Spleen (tissue), 11 donors: ENCODE results near the gene PDE1A. TPM values are rescaled to one million over a fixed set of nuclear protein-coding genes. Genes with fewer than 3 reads are reported as not detected.

ENCODE experiments used
- DNase-seq: peaks from one replicate; pipeline ENCODE4 v3.0.0-alpha.2; 2020
- H3K27ac ChIP-seq, 8 donors: fragments of 200-600 bp; sonication (generic) in 7 of 8; 1 replicate in 4 of 8; 2 replicates in 4 of 8; pipeline versions ENCODE4 v1.5.0 to v1.8.0; 2016 to 2021; ENCODE audit warnings: inconsistent platforms in 4 of 8, mild to moderate bottlenecking in 4 of 8, moderate library complexity in 1 of 8
- H3K27me3 ChIP-seq, 7 donors: fragments of 200-600 bp; sonication (generic) in 6 of 7; replicated peaks in 1 of 7; 1 replicate in 4 of 7; 2 replicates in 3 of 7; pipeline versions ENCODE4 v1.5.0 to v1.8.0; 2016 to 2021; ENCODE audit warnings: inconsistent platforms in 3 of 7, mild to moderate bottlenecking in 1 of 7
- H3K36me3 ChIP-seq, 6 donors: fragments of 200-600 bp; sonication (generic) in 5 of 6; 1 replicate in 4 of 6; 2 replicates in 2 of 6; pipeline versions ENCODE4 v1.5.0 to v1.8.0; 2016 to 2021; ENCODE audit warnings: inconsistent platforms in 2 of 6
- H3K4me1 ChIP-seq, 6 donors: fragments of 200-600 bp; sonication (generic) in 5 of 6; 1 replicate in 3 of 6; 2 replicates in 3 of 6; pipeline versions ENCODE4 v1.5.0 to v1.8.0; 2016 to 2021; ENCODE audit warnings: inconsistent platforms in 3 of 6
- H3K4me3 ChIP-seq, 8 donors: fragments of 200-600 bp; sonication (generic) in 7 of 8; 1 replicate in 4 of 8; 2 replicates in 4 of 8; pipeline versions ENCODE4 v1.5.0 to v1.8.0; 2016 to 2021; ENCODE audit warnings: inconsistent platforms in 4 of 8, mild to moderate bottlenecking in 4 of 8, moderate library complexity in 2 of 8
- H3K9me3 ChIP-seq, 8 donors: fragments of 200-600 bp; sonication (generic) in 7 of 8; 1 replicate in 4 of 8; 2 replicates in 4 of 8; pipeline versions ENCODE4 v1.5.0 to v1.8.0; 2016 to 2021; ENCODE audit warnings: inconsistent platforms in 4 of 8
- CTCF ChIP-seq, 11 experiments: fragments of 200-600 bp in 7 of 11; fragments of 450-650 bp in 4 of 11; sonication (generic) in 4 of 11; IDR thresholded peaks in 8 of 11; conservative IDR thresholded peaks in 3 of 11; 1 replicate in 7 of 11; 2 replicates in 4 of 11; pipeline versions ENCODE4 v1.4.0 to v1.8.0; 2016 to 2021; ENCODE audit warnings: antibody characterized with exemption in 11 of 11, inconsistent platforms in 4 of 11, mild to moderate bottlenecking in 1 of 11
- POLR2A ChIP-seq, 3 donors: fragments of 450-650 bp; IDR thresholded peaks; one replicate each; pipeline ENCODE4 v1.5.1; 2017; ENCODE audit warnings: antibody characterized with exemption in 3 of 3, mild to moderate bottlenecking in 1 of 3
- POLR2AphosphoS5 ChIP-seq, 3 donors: sonication (generic); formaldehyde crosslinking; IDR thresholded peaks; one replicate each; pipeline ENCODE4 v1.5.1; 2017; ENCODE audit warnings: antibody characterized with exemption in 3 of 3
- WGBS, 5 donors: extraction: QIAGEN DNeasy Blood & Tissue Kit in 3 of 5; methylation state at CpG; one replicate each; pipeline versions ENCODE4 v1.1.5 to v1.1.7; 2013 to 2018; 5-methylcytosine and 5-hydroxymethylcytosine counted together
- intact Hi-C: fragments of 100-400 bp; cut with DNase I; formaldehyde crosslinking; loops from one replicate; pipeline ENCODE4 v1.15.0; 2023; ENCODE audit warnings: low total_unique reads
- polyA plus RNA-seq, 3 donors: library from polyadenylated mRNA; stranded (reverse); fragments of 200-250 nt; gene quantifications; one replicate each; pipeline ENCODE4 v1.2.1, GENCODE V29; 2013
- total RNA-seq, 7 donors: library from RNA; depleted of rRNA in 3 of 7; stranded (reverse); fragments of >200 nt in 3 of 7; fragmentation: NEBNext Ultra II Directional in 4 of 7; extraction: Animal tissue kit (Norgen Biotek cat#: 25700) in 4 of 7; gene quantifications; one replicate each; pipeline versions ENCODE4 v1.1.0 to v1.2.1, GENCODE V29; 2016 to 2021
- donor health status: healthy with polysubstance abuse.
- donor health status: DM: no; HTN: no; CAD: no; lungs with moderate emphysema.
- donor health status: DM: no; HTN: no; CAD: no.
- donor health status: Bipolar disorder and iron deficiency.
- donor health status: healthy.
- donor health status: DM: no; HTN: no; CAD: no.
- donor health status: DM: yes; HTN: yes; CAD: no.

The PDE1A gene
- total and polyA plus RNA-seq, 10 donors: 1.5 to 7.8 (median 2.8) TPM

- DNase-seq: no peak
- no peak for TF ChIP-seq POLR2AphosphoS5 (IDR thresholded peaks at IDR 0.05)
- TF ChIP-seq CTCF (IDR thresholded peaks at IDR 0.05 in 8 of 11, conservative IDR thresholded peaks at IDR 0.05 in 3 of 11): no peak
- TF ChIP-seq POLR2A (IDR thresholded peaks at IDR 0.05): no peak
- H3K4me1 ChIP-seq: no peaks in the 10 kb centered on the region
- WGBS, 5 donors: 62 to 87% (median 65%) methylated on average over 2 of the region's 2 CpGs
- no peak overlapping the region for H3K27ac ChIP-seq
- H3K9me3 ChIP-seq: no peaks in the 10 kb centered on the region
- no peaks in the 10 kb centered on the region for H3K27me3 ChIP-seq
- no peak overlapping the region for H3K4me3 ChIP-seq
- H3K36me3 ChIP-seq: no peaks in the 10 kb centered on the region
- intact Hi-C loops: no loop called here
These were observed 197.5 kb downstream of the PDE1A start for GRCh38 chr2:182229297-182229696.

GRCh38 chr2:182228741-182229140, 198.1 kb downstream of the PDE1A start:
- no peak for TF ChIP-seq POLR2A (IDR thresholded peaks at IDR 0.05)
- TF ChIP-seq CTCF (IDR thresholded peaks at IDR 0.05 in 8 of 11, conservative IDR thresholded peaks at IDR 0.05 in 3 of 11): no peak
- no peak for TF ChIP-seq POLR2AphosphoS5 (IDR thresholded peaks at IDR 0.05)
- Histone ChIP-seq H3K9me3 (no peaks in the 10 kb centered on the region), H3K4me3 (no peak overlapping the region), H3K27me3 (no peaks in the 10 kb centered on the region), H3K4me1 (no peaks in the 10 kb centered on the region), H3K27ac (no peak overlapping the region), H3K36me3 (no peaks in the 10 kb centered on the region)
- no peak for DNase-seq
- intact Hi-C loops: no loop called here
- 74 to 96% (median 85%) methylated on average over 2 of the region's 2 CpGs for WGBS, 5 donors

DNA sequence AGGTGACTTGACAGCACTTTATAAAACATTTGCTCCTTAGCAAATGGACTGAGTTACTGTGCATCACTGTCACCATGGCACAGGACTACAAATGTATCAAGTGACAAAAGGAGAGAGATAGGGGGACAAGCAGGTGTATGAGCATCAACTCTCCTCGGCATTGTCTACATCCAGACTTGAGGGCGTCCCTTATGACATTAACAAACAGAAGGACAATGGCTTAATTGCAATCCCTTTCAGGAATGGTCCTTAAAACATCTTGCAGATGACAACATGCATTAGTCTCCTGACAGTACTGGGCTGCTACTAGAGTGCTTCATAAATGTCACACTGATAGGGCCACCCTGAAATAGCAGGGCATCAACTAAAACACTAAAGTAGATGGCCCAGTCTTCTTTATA, 198.8 kb downstream of the PDE1A start:
- intact Hi-C loops: no loop called here
- no peaks in the 10 kb centered on the region for H3K4me1 ChIP-seq
- WGBS, 5 donors: 40 to 78% (median 66%) methylated on average over 2 of the region's 2 CpGs

GRCh38 chr2:182226807-182227206, 200.0 kb downstream of the PDE1A start:
- H3K27me3 ChIP-seq: no peaks in the 10 kb centered on the region
- no peaks in the 10 kb centered on the region for H3K36me3 ChIP-seq
- intact Hi-C loops: no loop called here
- H3K4me3 ChIP-seq: no peak overlapping the region
- no peak for DNase-seq
- no peak overlapping the region for H3K27ac ChIP-seq
- no peaks in the 10 kb centered on the region for H3K4me1 ChIP-seq
- H3K9me3 ChIP-seq: no peaks in the 10 kb centered on the region
- no peak for TF ChIP-seq POLR2AphosphoS5 (IDR thresholded peaks at IDR 0.05)
- TF ChIP-seq CTCF (IDR thresholded peaks at IDR 0.05 in 8 of 11, conservative IDR thresholded peaks at IDR 0.05 in 3 of 11): no peak
- no peak for TF ChIP-seq POLR2A (IDR thresholded peaks at IDR 0.05)
- 91 to 97% (median 93%) methylated on average over 4 of the region's 4 CpGs for WGBS, 5 donors

More for the DNA sequence above, 198.8 kb downstream of the PDE1A start:
- no peak for TF ChIP-seq CTCF (IDR thresholded peaks at IDR 0.05 in 8 of 11, conservative IDR thresholded peaks at IDR 0.05 in 3 of 11)
- TF ChIP-seq POLR2AphosphoS5 (IDR thresholded peaks at IDR 0.05): no peak
- no peak for TF ChIP-seq POLR2A (IDR thresholded peaks at IDR 0.05)
- DNase-seq: no peak
- Histone ChIP-seq H3K36me3 (no peaks in the 10 kb centered on the region), H3K27ac (no peak overlapping the region), H3K27me3 (no peaks in the 10 kb centered on the region), H3K9me3 (no peaks in the 10 kb centered on the region), H3K4me3 (no peak overlapping the region)
